IgD-negative memory B cell (primary cell): ENCODE results near the gene ST14. TPM values are rescaled to one million over a fixed set of nuclear protein-coding genes. Genes with fewer than 3 reads are reported as not detected.

Experiments
- H3K27ac Mint-ChIP-seq, 3 donors: one replicate each; pipeline ENCODE4 v1.8.0; 2020 to 2022; ENCODE audit warnings: mild to moderate bottlenecking in 3 of 3, mixed read lengths in 3 of 3, moderate library complexity in 1 of 3
- H3K27me3 Mint-ChIP-seq: one replicate; pipeline ENCODE4 v1.8.0; 2021; ENCODE audit warnings: mixed read lengths
- H3K36me3 Mint-ChIP-seq: one replicate; pipeline ENCODE4 v1.8.0; 2020; ENCODE audit warnings: mild to moderate bottlenecking, mixed read lengths
- H3K4me1 Mint-ChIP-seq, 3 donors: one replicate each; pipeline ENCODE4 v1.8.0; 2020 to 2022; ENCODE audit warnings: mixed read lengths in 3 of 3, mild to moderate bottlenecking in 1 of 3
- H3K4me3 Mint-ChIP-seq, 4 donors: one replicate each; pipeline ENCODE4 v1.8.0; 2020 to 2022; ENCODE audit warnings: mild to moderate bottlenecking in 4 of 4, mixed read lengths in 4 of 4, moderate library complexity in 3 of 4
- H3K9me3 Mint-ChIP-seq, 3 donors: one replicate each; pipeline ENCODE4 v1.8.0; 2020 to 2021; ENCODE audit warnings: mixed read lengths in 3 of 3, mild to moderate bottlenecking in 1 of 3
- polyA plus RNA-seq: library from polyadenylated mRNA; unstranded; fragments of 300-500 nt; fragmentation: Illumina TruSeq; gene quantifications from one replicate; pipeline ENCODE4 v1.2.3, GENCODE V29; 2021

Gene ST14
- polyA plus RNA-seq, result 94.1 TPM

- Mint-ChIP-seq H3K4me1 (peaks cover 34 to 47% (median 35%) of the 10 kb centered on the region in 3 donors), H3K36me3 (peaks cover 1% of the 10 kb centered on the region), H3K27me3 (peaks cover 9% of the 10 kb centered on the region), H3K27ac (peak within 1 kb of the TSS; percentile 68 to 92 (median 82)), H3K9me3 (no peaks in the 10 kb centered on the region), H3K4me3 (peak within 1 kb of the TSS; percentile 88 to 99 (median 98))
Observed at GRCh38 chr11:130159657-130160497, at the start of gene ST14. Gene ST14, plus strand, starts transcription at chr11:130159782. Its CDS starts 198 bp downstream, at chr11:130159980.

- Mint-ChIP-seq H3K4me1 (peaks cover 0 to 7% (median 0%) of the 10 kb centered on the region in 3 donors), H3K36me3 (peaks cover 17% of the 10 kb centered on the region), H3K9me3 (no peaks in the 10 kb centered on the region), H3K4me3 (no peak overlapping the region), H3K27me3 (no peaks in the 10 kb centered on the region), H3K27ac (no peak overlapping the region)
Observed at GRCh38 chr11:130110339-130111108, 49.1 kb upstream of the ST14 start.

GRCh38 chr11:130112071-130112830, 47.3 kb upstream of the ST14 start:
- H3K27ac Mint-ChIP-seq, result no peak overlapping the region
- H3K27me3 Mint-ChIP-seq, result no peaks in the 10 kb centered on the region
- H3K4me1 Mint-ChIP-seq, result peaks cover 0 to 12% (median 0%) of the 10 kb centered on the region in 3 donors
- H3K9me3 Mint-ChIP-seq, result no peaks in the 10 kb centered on the region
- H3K4me3 Mint-ChIP-seq, result no peak overlapping the region
- peaks cover 11% of the 10 kb centered on the region for H3K36me3 Mint-ChIP-seq

GRCh38 chr11:130114281-130114680, 45.3 kb upstream of the ST14 start:
- no peak overlapping the region for H3K4me3 Mint-ChIP-seq

GRCh38 chr11:130114726-130115125, 44.9 kb upstream of the ST14 start:
- no peaks in the 10 kb centered on the region for H3K27me3 Mint-ChIP-seq
- no peak overlapping the region for H3K4me3 Mint-ChIP-seq
- no peaks in the 10 kb centered on the region for H3K9me3 Mint-ChIP-seq
- no peak overlapping the region for H3K27ac Mint-ChIP-seq
- peaks cover 8% of the 10 kb centered on the region for H3K36me3 Mint-ChIP-seq
- peaks cover 16 to 27% (median 17%) of the 10 kb centered on the region in 3 donors for H3K4me1 Mint-ChIP-seq

More at GRCh38 chr11:130114281-130114680, 45.3 kb upstream of the ST14 start:
- no peak overlapping the region for H3K27ac Mint-ChIP-seq
- no peaks in the 10 kb centered on the region for H3K9me3 Mint-ChIP-seq
- H3K27me3 Mint-ChIP-seq, result no peaks in the 10 kb centered on the region
- peaks cover 13 to 23% (median 13%) of the 10 kb centered on the region in 3 donors for H3K4me1 Mint-ChIP-seq
- peaks cover 8% of the 10 kb centered on the region for H3K36me3 Mint-ChIP-seq

- H3K27ac Mint-ChIP-seq, result no peak overlapping the region
- peaks cover 17 to 32% (median 18%) of the 10 kb centered on the region in 3 donors for H3K4me1 Mint-ChIP-seq
- H3K4me3 Mint-ChIP-seq, result peak overlapping the region in 1 of 4 donors; percentile 52
- H3K36me3 Mint-ChIP-seq, result peaks cover 8% of the 10 kb centered on the region
- no peaks in the 10 kb centered on the region for H3K27me3 Mint-ChIP-seq
- H3K9me3 Mint-ChIP-seq, result no peaks in the 10 kb centered on the region
Observed at GRCh38 chr11:130115218-130115617, 44.4 kb upstream of the ST14 start.

- peaks cover 5% of the 10 kb centered on the region for H3K36me3 Mint-ChIP-seq
- no peaks in the 10 kb centered on the region for H3K27me3 Mint-ChIP-seq
- peak overlapping the region in 3 of 4 donors; percentile 45 to 66 (median 65) for H3K4me3 Mint-ChIP-seq
- H3K27ac Mint-ChIP-seq, result peak overlapping the region in 1 of 3 donors; percentile 36
- H3K4me1 Mint-ChIP-seq, result peaks cover 28 to 49% (median 29%) of the 10 kb centered on the region in 3 donors
- no peaks in the 10 kb centered on the region for H3K9me3 Mint-ChIP-seq
Observed at GRCh38 chr11:130118165-130118564, 41.4 kb upstream of the ST14 start.

GRCh38 chr11:130118636-130119387, 40.8 kb upstream of the ST14 start:
- H3K9me3 Mint-ChIP-seq, result no peaks in the 10 kb centered on the region
- H3K4me1 Mint-ChIP-seq, result peaks cover 28 to 49% (median 29%) of the 10 kb centered on the region in 3 donors
- peak overlapping the region in 2 of 3 donors; percentile 24 to 36 for H3K27ac Mint-ChIP-seq
- no peaks in the 10 kb centered on the region for H3K27me3 Mint-ChIP-seq
- peak overlapping the region; percentile 13 to 65 (median 52) for H3K4me3 Mint-ChIP-seq
- H3K36me3 Mint-ChIP-seq, result peaks cover 5% of the 10 kb centered on the region

GRCh38 chr11:130120045-130120444, 39.5 kb upstream of the ST14 start:
- Mint-ChIP-seq H3K36me3 (peaks cover 2% of the 10 kb centered on the region), H3K27ac (no peak overlapping the region), H3K4me1 (peaks cover 28 to 46% (median 29%) of the 10 kb centered on the region in 3 donors), H3K9me3 (no peaks in the 10 kb centered on the region), H3K27me3 (no peaks in the 10 kb centered on the region), H3K4me3 (no peak overlapping the region)

- Mint-ChIP-seq H3K4me1 (peaks cover 28 to 37% (median 29%) of the 10 kb centered on the region in 3 donors), H3K4me3 (peak overlapping the region in 2 of 4 donors; percentile 23 to 82), H3K27ac (no peak overlapping the region), H3K27me3 (no peaks in the 10 kb centered on the region), H3K36me3 (peaks cover 2% of the 10 kb centered on the region), H3K9me3 (no peaks in the 10 kb centered on the region)
Observed at GRCh38 chr11:130121445-130121978, 38.1 kb upstream of the ST14 start.

- peaks cover 28 to 37% (median 29%) of the 10 kb centered on the region in 3 donors for H3K4me1 Mint-ChIP-seq
- H3K27me3 Mint-ChIP-seq, result no peaks in the 10 kb centered on the region
- peaks cover 6% of the 10 kb centered on the region for H3K36me3 Mint-ChIP-seq
- no peaks in the 10 kb centered on the region for H3K9me3 Mint-ChIP-seq
- peak overlapping the region in 2 of 4 donors; percentile 81 to 82 for H3K4me3 Mint-ChIP-seq
- no peak overlapping the region for H3K27ac Mint-ChIP-seq
Observed at GRCh38 chr11:130122141-130122575, 37.4 kb upstream of the ST14 start.

- Mint-ChIP-seq H3K4me1 (peaks cover 22 to 32% (median 23%) of the 10 kb centered on the region in 3 donors), H3K36me3 (peaks cover 6% of the 10 kb centered on the region), H3K9me3 (no peaks in the 10 kb centered on the region), H3K4me3 (peak overlapping the region in 1 of 4 donors; percentile 26), H3K27me3 (no peaks in the 10 kb centered on the region), H3K27ac (no peak overlapping the region)
Observed at GRCh38 chr11:130123414-130124040, 36.1 kb upstream of the ST14 start.

- no peak overlapping the region for H3K27ac Mint-ChIP-seq
- H3K4me1 Mint-ChIP-seq, result peaks cover 16 to 28% (median 18%) of the 10 kb centered on the region in 3 donors
- no peaks in the 10 kb centered on the region for H3K27me3 Mint-ChIP-seq
- no peak overlapping the region for H3K4me3 Mint-ChIP-seq
- peaks cover 9% of the 10 kb centered on the region for H3K36me3 Mint-ChIP-seq
- H3K9me3 Mint-ChIP-seq, result no peaks in the 10 kb centered on the region
Observed at GRCh38 chr11:130124096-130124495, 35.5 kb upstream of the ST14 start.
